ENCODE data around the gene PTPRN2. TPM values are rescaled to one million over a fixed set of nuclear protein-coding genes. Genes with fewer than 3 reads are reported as not detected.

The PTPRN2 gene
- total RNA-seq, 2 experiments from 2014 or later: 0.70 TPM; not detected in 1

DNA sequence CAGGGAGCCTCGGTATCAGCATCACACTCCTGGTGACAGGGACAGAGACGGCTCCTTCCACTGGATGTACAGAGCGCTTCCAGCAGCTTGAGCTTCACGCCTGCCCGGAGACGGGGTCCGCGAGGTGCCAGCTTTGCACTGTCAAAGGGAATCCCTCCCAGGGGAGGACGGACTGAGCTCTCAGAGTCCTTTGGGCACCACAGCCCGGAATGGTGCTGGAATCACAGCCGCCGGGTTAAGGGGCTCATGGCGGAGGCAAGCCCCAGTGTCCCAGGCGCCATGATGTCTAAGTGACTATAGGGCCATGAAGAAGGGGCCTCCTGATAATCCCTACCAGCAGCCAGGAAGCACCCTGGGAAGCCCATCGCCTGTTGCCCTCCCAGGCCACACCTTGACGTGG lies 41.4 kb downstream of the PTPRN2 start:
- Histone ChIP-seq H3K4me3 (ENCODE audit: low read depth, low read length, poor library complexity, severe bottlenecking) (no peak overlapping the region), H3K9me2 (ENCODE audit: insufficient read depth, low read length) (no peaks in the 10 kb centered on the region), H3K4me2 (ENCODE audit: low read length) (no peak overlapping the region), H4K20me1 (ENCODE audit: insufficient read depth, low read length) (no peaks in the 10 kb centered on the region), H3K36me3 (ENCODE audit: insufficient read depth, low read length) (no peaks in the 10 kb centered on the region), H2AFZ (ENCODE audit: low read length) (no peak overlapping the region), H3K27ac (ENCODE audit: low read depth, low read length, poor library complexity, severe bottlenecking) (no peak overlapping the region), H3K9me3 (ENCODE audit: low read length) (no peaks in the 10 kb centered on the region), H3K4me1 (ENCODE audit: insufficient read depth, low read length, poor library complexity, severe bottlenecking) (peaks cover 7% of the 10 kb centered on the region), H3K79me2 (ENCODE audit: insufficient read depth, low read depth, low read length) (no peaks in the 10 kb centered on the region)
- intact Hi-C loops (cut with micrococcal nuclease; ENCODE audit: unreplicated experiment): no loop called here
- TF ChIP-seq EZH2phosphoT487 (IDR thresholded peaks at IDR 0.05; ENCODE audit: borderline replicate concordance, low read depth, low read length): no peak
- TF ChIP-seq, protein P1, sequence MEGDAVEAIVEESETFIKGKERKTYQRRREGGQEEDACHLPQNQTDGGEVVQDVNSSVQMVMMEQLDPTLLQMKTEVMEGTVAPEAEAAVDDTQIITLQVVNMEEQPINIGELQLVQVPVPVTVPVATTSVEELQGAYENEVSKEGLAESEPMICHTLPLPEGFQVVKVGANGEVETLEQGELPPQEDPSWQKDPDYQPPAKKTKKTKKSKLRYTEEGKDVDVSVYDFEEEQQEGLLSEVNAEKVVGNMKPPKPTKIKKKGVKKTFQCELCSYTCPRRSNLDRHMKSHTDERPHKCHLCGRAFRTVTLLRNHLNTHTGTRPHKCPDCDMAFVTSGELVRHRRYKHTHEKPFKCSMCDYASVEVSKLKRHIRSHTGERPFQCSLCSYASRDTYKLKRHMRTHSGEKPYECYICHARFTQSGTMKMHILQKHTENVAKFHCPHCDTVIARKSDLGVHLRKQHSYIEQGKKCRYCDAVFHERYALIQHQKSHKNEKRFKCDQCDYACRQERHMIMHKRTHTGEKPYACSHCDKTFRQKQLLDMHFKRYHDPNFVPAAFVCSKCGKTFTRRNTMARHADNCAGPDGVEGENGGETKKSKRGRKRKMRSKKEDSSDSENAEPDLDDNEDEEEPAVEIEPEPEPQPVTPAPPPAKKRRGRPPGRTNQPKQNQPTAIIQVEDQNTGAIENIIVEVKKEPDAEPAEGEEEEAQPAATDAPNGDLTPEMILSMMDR (conservative IDR thresholded peaks at IDR 0.05; ENCODE audit: low read length): no peak
- DNase-seq (ENCODE audit: low spot score): no peak
- ChIA-PET CTCF (ENCODE audit: unreplicated experiment) (no interaction called here), POLR2A (no interaction called here)
- no TSS peak for BruUV-seq (replicated peaks)

DNA sequence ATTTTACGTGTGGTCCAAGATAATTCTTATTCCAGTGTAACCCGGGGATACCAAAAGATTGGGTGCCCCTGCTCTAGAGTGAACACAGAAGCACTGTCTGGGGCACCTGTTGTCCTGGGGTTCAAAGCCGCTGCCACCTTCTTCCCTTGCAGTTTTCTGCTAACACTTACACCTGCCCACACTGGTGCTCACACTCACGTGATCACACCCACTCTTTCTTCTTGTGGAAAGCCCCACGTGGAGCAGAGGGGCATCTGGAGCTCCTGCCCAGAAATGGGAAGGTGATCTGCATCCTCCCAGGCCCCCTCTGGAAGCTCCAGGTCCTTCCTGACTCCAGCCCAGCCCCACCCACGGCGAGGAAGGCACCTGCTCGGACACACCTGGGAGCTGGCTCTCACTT lies 42.9 kb downstream of the PTPRN2 start:
- Histone ChIP-seq H3K9me3 (ENCODE audit: low read length) (no peaks in the 10 kb centered on the region), H3K79me2 (ENCODE audit: insufficient read depth, low read depth, low read length) (no peaks in the 10 kb centered on the region), H2AFZ (ENCODE audit: low read length) (no peak overlapping the region), H3K4me1 (ENCODE audit: insufficient read depth, low read length, poor library complexity, severe bottlenecking) (peaks cover 12% of the 10 kb centered on the region), H3K4me3 (ENCODE audit: low read depth, low read length, poor library complexity, severe bottlenecking) (no peak overlapping the region), H4K20me1 (ENCODE audit: insufficient read depth, low read length) (no peaks in the 10 kb centered on the region), H3K27ac (ENCODE audit: low read depth, low read length, poor library complexity, severe bottlenecking) (no peak overlapping the region), H3K9me2 (ENCODE audit: insufficient read depth, low read length) (no peaks in the 10 kb centered on the region), H3K36me3 (ENCODE audit: insufficient read depth, low read length) (no peaks in the 10 kb centered on the region), H3K4me2 (ENCODE audit: low read length) (no peak overlapping the region)
- CTCF ChIA-PET (ENCODE audit: unreplicated experiment): no interaction called here
- intact Hi-C loops (cut with micrococcal nuclease; ENCODE audit: unreplicated experiment): no loop called here
- BruUV-seq (replicated peaks): no TSS peak
- TF ChIP-seq EZH2phosphoT487 (IDR thresholded peaks at IDR 0.05; ENCODE audit: borderline replicate concordance, low read depth, low read length): no peak
- TF ChIP-seq, protein P1 (conservative IDR thresholded peaks at IDR 0.05; ENCODE audit: low read length): no peak
- no peak for DNase-seq (ENCODE audit: low spot score)
- POLR2A ChIA-PET: no interaction called here

- Histone ChIP-seq H3K4me2 (ENCODE audit: low read length) (no peak overlapping the region), H3K4me3 (ENCODE audit: low read depth, low read length, poor library complexity, severe bottlenecking) (no peak overlapping the region), H2AFZ (ENCODE audit: low read length) (no peak overlapping the region), H3K27ac (ENCODE audit: low read depth, low read length, poor library complexity, severe bottlenecking) (no peak overlapping the region), H3K9me2 (ENCODE audit: insufficient read depth, low read length) (no peaks in the 10 kb centered on the region), H4K20me1 (ENCODE audit: insufficient read depth, low read length) (no peaks in the 10 kb centered on the region), H3K9me3 (ENCODE audit: low read length) (no peaks in the 10 kb centered on the region), H3K79me2 (ENCODE audit: insufficient read depth, low read depth, low read length) (no peaks in the 10 kb centered on the region), H3K4me1 (ENCODE audit: insufficient read depth, low read length, poor library complexity, severe bottlenecking) (peaks cover 12% of the 10 kb centered on the region), H3K36me3 (ENCODE audit: insufficient read depth, low read length) (no peaks in the 10 kb centered on the region)
- no peak for TF ChIP-seq EZH2phosphoT487 (IDR thresholded peaks at IDR 0.05; ENCODE audit: borderline replicate concordance, low read depth, low read length)
- TF ChIP-seq, protein P1 (conservative IDR thresholded peaks at IDR 0.05; ENCODE audit: low read length): no peak
- BruUV-seq (replicated peaks): no TSS peak
- CTCF ChIA-PET (ENCODE audit: unreplicated experiment): no interaction called here
- DNase-seq (ENCODE audit: low spot score): no peak
- POLR2A ChIA-PET: no interaction called here
- intact Hi-C loops (cut with micrococcal nuclease; ENCODE audit: unreplicated experiment): no loop called here
Measured at GRCh38 chr7:158543840-158544239, 43.8 kb downstream of the PTPRN2 start.

Data from OCI-LY7 (cell line).